Activated CD8-positive, alpha-beta memory T cell treated with anti-CD3 and anti-CD28 coated beads, Interleukin-2, amount 50 U/mL, for 4 hours (primary cell): ENCODE measurements around the gene TTC28.

ENCODE experiments used
- DNase-seq: peaks from one replicate; pipeline ENCODE4 v3.0.0-alpha.2; 2020

The TTC28 gene

GRCh38 chr22:27980424-27981148, 699.1 kb downstream of the TTC28 start:
- DNase-seq: no peak

- no peak for DNase-seq
Measured at GRCh38 chr22:27978802-27979201, 700.8 kb downstream of the TTC28 start.

GRCh38 chr22:27978317-27978716, 701.3 kb downstream of the TTC28 start:
- no peak for DNase-seq

- DNase-seq: no peak
Measured at GRCh38 chr22:27976586-27976985, 703.1 kb downstream of the TTC28 start.

GRCh38 chr22:27975381-27976013, 704.1 kb downstream of the TTC28 start:
- no peak for DNase-seq

GRCh38 chr22:27973846-27974245, 705.8 kb downstream of the TTC28 start:
- DNase-seq: no peak

GRCh38 chr22:27972732-27973698, 706.6 kb downstream of the TTC28 start:
- DNase-seq: no peak

- no peak for DNase-seq
Measured at GRCh38 chr22:27971926-27972325, 707.7 kb downstream of the TTC28 start.

- no peak for DNase-seq
Measured at GRCh38 chr22:27970596-27971220, 708.9 kb downstream of the TTC28 start.

- DNase-seq: no peak
Measured at GRCh38 chr22:27966168-27967064, 713.2 kb downstream of the TTC28 start.

GRCh38 chr22:27962268-27963044, 717.2 kb downstream of the TTC28 start:
- DNase-seq: no peak

GRCh38 chr22:27961680-27962079, 718.0 kb downstream of the TTC28 start:
- no peak for DNase-seq

- no peak for DNase-seq
Measured at GRCh38 chr22:27961182-27961581, 718.5 kb downstream of the TTC28 start.

- DNase-seq: no peak
Measured at GRCh38 chr22:27959335-27960090, 720.1 kb downstream of the TTC28 start.

GRCh38 chr22:27952779-27953178, 726.9 kb downstream of the TTC28 start:
- no peak for DNase-seq

GRCh38 chr22:27952091-27952490, 727.5 kb downstream of the TTC28 start:
- DNase-seq: no peak

- DNase-seq: no peak
Measured at GRCh38 chr22:27949421-27949820, 730.2 kb downstream of the TTC28 start.

GRCh38 chr22:27948569-27948968, 731.1 kb downstream of the TTC28 start:
- no peak for DNase-seq

GRCh38 chr22:27947448-27947847, 732.2 kb downstream of the TTC28 start:
- DNase-seq: no peak

GRCh38 chr22:27941143-27941542, 738.5 kb downstream of the TTC28 start:
- DNase-seq: no peak
